Esophagus squamous epithelium (tissue), 4 donors: ENCODE data around the gene RRP36.

ENCODE experiments used
- POLR2A ChIP-seq, 4 donors: fragments of 450-650 bp; IDR thresholded peaks; one replicate each; pipeline ENCODE4 v1.6.1; 2017; ENCODE audit warnings: antibody characterized with exemption in 4 of 4, mild to moderate bottlenecking in 4 of 4, moderate library complexity in 3 of 4
- TF ChIP-seq, protein P1 (sequence below), 6 experiments: fragments of 450-650 bp in 4 of 6; fragments of 200-600 bp in 2 of 6; sonication (generic) in 2 of 6; IDR thresholded peaks; one replicate each; pipeline ENCODE4 v1.5.1; 2016 to 2019; ENCODE audit warnings: antibody characterized with exemption in 6 of 6, mild to moderate bottlenecking in 4 of 6, moderate library complexity in 4 of 6

DNA sequence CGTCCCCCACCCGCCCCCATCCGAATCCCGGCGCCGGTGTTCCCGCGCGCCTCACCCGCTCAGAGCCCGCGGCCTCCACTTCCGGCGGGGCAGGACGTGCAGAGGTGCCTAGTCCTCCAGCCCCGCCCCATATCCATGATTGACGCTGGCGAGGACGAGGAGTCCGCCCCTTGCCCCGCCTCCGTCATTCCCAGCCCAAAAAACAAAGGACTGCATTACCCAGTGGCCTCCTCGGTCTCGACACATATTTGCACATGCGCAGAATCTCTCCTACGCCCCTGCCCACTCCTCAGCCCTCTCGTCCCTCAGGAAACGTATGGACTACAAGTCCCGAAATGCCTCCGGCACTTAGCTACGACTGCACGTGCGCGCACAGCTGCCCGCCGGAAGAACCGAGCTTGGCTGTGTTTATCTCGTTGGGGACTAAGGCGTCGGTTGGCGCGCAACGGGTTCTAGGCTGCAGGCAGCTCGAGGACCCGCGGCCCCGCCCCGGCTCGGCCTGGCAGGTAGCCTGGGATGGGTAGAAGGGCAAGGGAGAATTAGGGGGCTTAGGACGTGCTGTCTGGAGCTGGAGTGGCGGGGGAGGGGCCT, 7.5 kb upstream of the RRP36 start, which contains the start of the genes KLHDC3 and MEA1:
- peak in 1 of 4 donors; percentile 49 for TF ChIP-seq POLR2A (IDR thresholded peaks at IDR 0.05)
- TF ChIP-seq, protein P1, sequence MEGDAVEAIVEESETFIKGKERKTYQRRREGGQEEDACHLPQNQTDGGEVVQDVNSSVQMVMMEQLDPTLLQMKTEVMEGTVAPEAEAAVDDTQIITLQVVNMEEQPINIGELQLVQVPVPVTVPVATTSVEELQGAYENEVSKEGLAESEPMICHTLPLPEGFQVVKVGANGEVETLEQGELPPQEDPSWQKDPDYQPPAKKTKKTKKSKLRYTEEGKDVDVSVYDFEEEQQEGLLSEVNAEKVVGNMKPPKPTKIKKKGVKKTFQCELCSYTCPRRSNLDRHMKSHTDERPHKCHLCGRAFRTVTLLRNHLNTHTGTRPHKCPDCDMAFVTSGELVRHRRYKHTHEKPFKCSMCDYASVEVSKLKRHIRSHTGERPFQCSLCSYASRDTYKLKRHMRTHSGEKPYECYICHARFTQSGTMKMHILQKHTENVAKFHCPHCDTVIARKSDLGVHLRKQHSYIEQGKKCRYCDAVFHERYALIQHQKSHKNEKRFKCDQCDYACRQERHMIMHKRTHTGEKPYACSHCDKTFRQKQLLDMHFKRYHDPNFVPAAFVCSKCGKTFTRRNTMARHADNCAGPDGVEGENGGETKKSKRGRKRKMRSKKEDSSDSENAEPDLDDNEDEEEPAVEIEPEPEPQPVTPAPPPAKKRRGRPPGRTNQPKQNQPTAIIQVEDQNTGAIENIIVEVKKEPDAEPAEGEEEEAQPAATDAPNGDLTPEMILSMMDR (IDR thresholded peaks at IDR 0.05), result peak in 1 of 6 experiments; percentile 15
